Parathyroid adenoma (tissue), 2 donors: ENCODE measurements around the gene CTDSP1.

Experiments
- H2AFZ ChIP-seq: fragments of 300-600 bp; sonication (generic); one replicate; pipeline ENCODE4 v1.7.0; 2017; ENCODE audit warnings: antibody characterized with exemption, mild to moderate bottlenecking
- H3K27ac ChIP-seq: fragments of 300-600 bp; sonication (generic); one replicate; pipeline ENCODE4 v1.7.0; 2017
- H3K27me3 ChIP-seq: fragments of 300-600 bp; sonication (generic); one replicate; pipeline ENCODE4 v1.7.0; 2017; ENCODE audit warnings: low read length; ENCODE audit not compliant: control insufficient read depth, insufficient read depth
- H3K36me3 ChIP-seq: fragments of 300-600 bp; sonication (generic); one replicate; pipeline ENCODE4 v1.7.0; 2017; ENCODE audit warnings: low read length; ENCODE audit not compliant: control insufficient read depth, insufficient read depth
- H3K4me1 ChIP-seq: fragments of 300-600 bp; sonication (generic); one replicate; pipeline ENCODE4 v1.7.0; 2017; ENCODE audit warnings: control low read depth
- H3K4me2 ChIP-seq: fragments of 300-600 bp; sonication (generic); one replicate; pipeline ENCODE4 v1.7.0; 2017; ENCODE audit warnings: low read length
- H3K4me3 ChIP-seq: fragments of 300-600 bp; sonication (generic); one replicate; pipeline ENCODE4 v1.7.0; 2017; ENCODE audit warnings: low read depth, low read length
- H3K79me2 ChIP-seq: fragments of 300-600 bp; sonication (generic); one replicate; pipeline ENCODE4 v1.7.0; 2017; ENCODE audit warnings: control low read depth
- H3K9ac ChIP-seq: fragments of 300-600 bp; sonication (generic); one replicate; pipeline ENCODE4 v1.7.0; 2017; ENCODE audit warnings: mild to moderate bottlenecking
- H3K9me3 ChIP-seq: fragments of 300-600 bp; sonication (generic); one replicate; pipeline ENCODE4 v1.7.0; 2017; ENCODE audit warnings: low read length; ENCODE audit not compliant: control insufficient read depth
- TF ChIP-seq, protein P1 (sequence below): fragments of 300-600 bp; sonication (generic); IDR thresholded peaks from one replicate; pipeline ENCODE4 v1.7.0; 2017; ENCODE audit warnings: antibody characterized with exemption, mild to moderate bottlenecking
- donor health status: primary hyperparathyroidism.

Gene CTDSP1

DNA sequence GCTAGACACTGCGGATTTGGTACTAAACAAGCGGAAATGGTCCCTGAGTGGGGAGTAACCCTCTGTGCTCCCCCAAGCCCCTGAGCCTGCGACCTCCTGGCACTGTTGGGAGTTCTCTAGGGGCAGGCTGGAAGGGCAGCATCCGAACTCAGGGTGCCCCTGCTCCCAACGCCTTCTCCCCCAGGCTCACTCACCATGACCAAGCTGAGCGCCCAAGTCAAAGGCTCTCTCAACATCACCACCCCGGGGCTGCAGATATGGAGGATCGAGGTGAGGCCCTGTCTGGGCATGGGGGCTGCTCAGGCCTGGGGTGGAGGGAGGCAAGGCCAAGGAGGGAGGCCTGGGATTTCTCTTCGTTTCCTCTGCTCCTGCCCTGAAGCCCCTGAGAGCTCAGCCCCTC, 23.9 kb downstream of the CTDSP1 start:
- Histone ChIP-seq H3K9ac (no peak overlapping the region), H3K9me3 (no peaks in the 10 kb centered on the region), H3K27me3 (no peaks in the 10 kb centered on the region), H3K4me2 (no peak overlapping the region), H3K4me3 (no peak overlapping the region), H3K79me2 (no peaks in the 10 kb centered on the region), H3K27ac (no peak overlapping the region), H3K4me1 (no peaks in the 10 kb centered on the region), H2AFZ (no peak overlapping the region), H3K36me3 (no peaks in the 10 kb centered on the region)
- TF ChIP-seq, protein P1, sequence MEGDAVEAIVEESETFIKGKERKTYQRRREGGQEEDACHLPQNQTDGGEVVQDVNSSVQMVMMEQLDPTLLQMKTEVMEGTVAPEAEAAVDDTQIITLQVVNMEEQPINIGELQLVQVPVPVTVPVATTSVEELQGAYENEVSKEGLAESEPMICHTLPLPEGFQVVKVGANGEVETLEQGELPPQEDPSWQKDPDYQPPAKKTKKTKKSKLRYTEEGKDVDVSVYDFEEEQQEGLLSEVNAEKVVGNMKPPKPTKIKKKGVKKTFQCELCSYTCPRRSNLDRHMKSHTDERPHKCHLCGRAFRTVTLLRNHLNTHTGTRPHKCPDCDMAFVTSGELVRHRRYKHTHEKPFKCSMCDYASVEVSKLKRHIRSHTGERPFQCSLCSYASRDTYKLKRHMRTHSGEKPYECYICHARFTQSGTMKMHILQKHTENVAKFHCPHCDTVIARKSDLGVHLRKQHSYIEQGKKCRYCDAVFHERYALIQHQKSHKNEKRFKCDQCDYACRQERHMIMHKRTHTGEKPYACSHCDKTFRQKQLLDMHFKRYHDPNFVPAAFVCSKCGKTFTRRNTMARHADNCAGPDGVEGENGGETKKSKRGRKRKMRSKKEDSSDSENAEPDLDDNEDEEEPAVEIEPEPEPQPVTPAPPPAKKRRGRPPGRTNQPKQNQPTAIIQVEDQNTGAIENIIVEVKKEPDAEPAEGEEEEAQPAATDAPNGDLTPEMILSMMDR, result no peak

DNA sequence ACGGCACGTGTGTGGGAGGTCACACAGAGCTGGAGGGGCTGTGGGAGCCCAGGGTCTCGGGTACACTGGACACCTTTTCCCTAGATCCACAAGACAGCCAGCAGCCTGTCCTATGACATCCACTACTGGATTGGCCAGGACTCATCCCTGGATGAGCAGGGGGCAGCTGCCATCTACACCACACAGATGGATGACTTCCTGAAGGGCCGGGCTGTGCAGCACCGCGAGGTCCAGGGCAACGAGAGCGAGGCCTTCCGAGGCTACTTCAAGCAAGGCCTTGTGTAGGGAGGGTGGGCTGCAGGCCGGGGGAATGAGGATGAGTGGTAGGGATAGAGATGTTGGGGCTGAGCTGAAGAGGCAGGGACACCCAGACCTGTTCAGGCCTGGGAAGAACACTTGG, 25.9 kb downstream of the CTDSP1 start:
- Histone ChIP-seq H3K4me1 (no peaks in the 10 kb centered on the region), H3K4me3 (no peak overlapping the region), H2AFZ (no peak overlapping the region), H3K9ac (no peak overlapping the region), H3K9me3 (no peaks in the 10 kb centered on the region), H3K79me2 (no peaks in the 10 kb centered on the region), H3K36me3 (no peaks in the 10 kb centered on the region), H3K4me2 (no peak overlapping the region), H3K27me3 (no peaks in the 10 kb centered on the region), H3K27ac (no peak overlapping the region)
- TF ChIP-seq, protein P1, result no peak

DNA sequence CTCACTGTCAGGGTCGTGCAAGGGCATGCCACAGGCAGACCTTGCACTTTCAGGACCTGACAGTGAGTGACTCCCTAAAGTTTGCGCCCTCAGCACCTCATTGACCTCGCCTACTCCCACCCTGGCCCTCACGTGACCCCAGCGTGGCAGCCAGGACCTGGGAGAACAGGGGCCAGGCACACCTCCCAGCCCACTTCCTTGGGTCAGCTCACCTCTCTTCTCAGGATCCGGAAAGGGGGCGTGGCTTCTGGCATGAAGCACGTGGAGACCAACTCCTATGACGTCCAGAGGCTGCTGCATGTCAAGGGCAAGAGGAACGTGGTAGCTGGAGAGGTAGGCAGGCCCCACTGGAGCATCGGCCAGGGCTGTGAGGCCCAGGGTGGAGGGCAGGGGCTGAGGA, 28.1 kb downstream of the CTDSP1 start:
- Histone ChIP-seq H2AFZ (no peak overlapping the region), H3K4me2 (no peak overlapping the region), H3K4me3 (no peak overlapping the region), H3K9me3 (no peaks in the 10 kb centered on the region), H3K36me3 (no peaks in the 10 kb centered on the region), H3K4me1 (no peaks in the 10 kb centered on the region), H3K27ac (no peak overlapping the region), H3K9ac (no peak overlapping the region), H3K27me3 (no peaks in the 10 kb centered on the region), H3K79me2 (no peaks in the 10 kb centered on the region)
- TF ChIP-seq, protein P1, result no peak

DNA sequence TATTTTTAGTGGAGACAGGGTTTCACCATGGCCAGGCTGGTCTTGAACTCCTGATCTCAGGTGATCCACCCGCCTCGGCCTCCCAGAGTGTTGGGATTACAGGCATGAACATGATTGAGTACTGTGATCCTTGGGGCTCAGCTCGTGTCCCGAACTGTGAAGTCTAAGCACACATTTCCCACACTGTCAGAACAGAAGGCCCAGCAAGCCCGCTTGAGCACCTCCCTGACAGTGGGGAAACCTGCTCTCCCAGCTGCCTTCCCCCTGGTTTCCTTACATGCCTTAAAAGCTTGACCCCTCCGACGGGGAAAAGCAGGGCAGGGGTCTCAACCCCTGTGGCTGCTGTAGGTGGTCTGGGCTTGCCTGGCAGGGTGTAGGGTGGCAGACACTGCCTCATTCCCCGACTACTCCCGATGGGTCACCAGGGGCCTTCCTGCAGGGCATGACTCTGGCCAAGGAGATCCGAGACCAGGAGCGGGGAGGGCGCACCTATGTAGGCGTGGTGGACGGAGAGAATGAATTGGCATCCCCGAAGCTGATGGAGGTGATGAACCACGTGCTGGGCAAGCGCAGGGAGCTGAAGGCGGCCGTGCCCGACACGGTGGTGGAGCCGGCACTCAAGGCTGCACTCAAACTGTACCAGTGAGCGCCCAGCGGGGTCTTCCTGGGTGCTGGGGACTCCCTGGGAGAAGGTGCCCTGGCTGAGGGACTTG, 29.3 kb downstream of the CTDSP1 start:
- H3K4me2 ChIP-seq, result no peak overlapping the region
- TF ChIP-seq, protein P1, result no peak
- no peaks in the 10 kb centered on the region for H3K36me3 ChIP-seq
- H3K27ac ChIP-seq, result no peak overlapping the region
- H3K79me2 ChIP-seq, result no peaks in the 10 kb centered on the region
- H3K9me3 ChIP-seq, result no peaks in the 10 kb centered on the region
- H3K4me1 ChIP-seq, result no peaks in the 10 kb centered on the region
- no peak overlapping the region for H2AFZ ChIP-seq
- no peak overlapping the region for H3K9ac ChIP-seq
- no peaks in the 10 kb centered on the region for H3K27me3 ChIP-seq
- no peak overlapping the region for H3K4me3 ChIP-seq
